ENCODE data around the gene LRRC30.
"Not testable (repeated sequence)": the region's sequence is repeated elsewhere in the genome, so short reads cannot be mapped to it uniquely, and the experiment has no call there.

LRRC30 gene
- total RNA-seq = 0 reads per million in 2 donors

DNA sequence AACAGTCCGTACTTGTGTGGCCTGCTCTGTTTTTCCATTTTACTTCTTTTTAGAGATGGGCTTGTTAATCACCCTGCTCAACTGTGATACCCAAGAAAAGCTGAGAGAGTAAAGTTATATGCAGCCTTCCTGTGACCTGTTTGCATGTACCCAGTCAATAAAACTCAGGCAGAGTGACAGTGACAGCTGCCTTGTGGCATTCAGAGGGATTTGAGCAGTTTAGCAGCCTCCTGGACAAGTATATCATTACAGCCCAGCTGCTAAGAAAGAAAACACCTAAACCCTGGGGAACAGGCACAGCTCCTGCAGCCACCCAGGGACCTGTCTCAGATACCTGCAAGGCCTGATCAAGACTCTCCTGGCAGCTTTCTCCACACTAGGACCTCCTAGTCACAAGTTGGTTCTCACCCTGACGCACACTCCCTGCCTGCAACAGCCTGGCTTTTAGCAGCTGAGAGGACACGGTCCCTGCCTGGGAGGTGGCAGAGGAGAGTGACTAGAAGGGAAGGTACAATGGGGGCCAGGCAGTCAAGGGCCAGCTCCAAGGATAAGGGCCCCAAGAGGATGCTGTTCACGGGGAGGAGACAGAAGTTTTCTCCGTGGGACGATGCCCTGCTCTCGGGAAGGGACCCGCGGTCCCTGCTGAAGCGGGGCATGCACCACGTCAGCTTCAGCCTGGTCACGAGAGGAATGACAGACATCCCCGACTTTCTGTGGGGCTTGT, at the start of gene LRRC30:
Gene LRRC30 (plus strand): TSS at position 464 of the 724 bp plus-strand sequence. CDS start 50 bp downstream, at position 514.
- DNase-seq = no peak

DNA sequence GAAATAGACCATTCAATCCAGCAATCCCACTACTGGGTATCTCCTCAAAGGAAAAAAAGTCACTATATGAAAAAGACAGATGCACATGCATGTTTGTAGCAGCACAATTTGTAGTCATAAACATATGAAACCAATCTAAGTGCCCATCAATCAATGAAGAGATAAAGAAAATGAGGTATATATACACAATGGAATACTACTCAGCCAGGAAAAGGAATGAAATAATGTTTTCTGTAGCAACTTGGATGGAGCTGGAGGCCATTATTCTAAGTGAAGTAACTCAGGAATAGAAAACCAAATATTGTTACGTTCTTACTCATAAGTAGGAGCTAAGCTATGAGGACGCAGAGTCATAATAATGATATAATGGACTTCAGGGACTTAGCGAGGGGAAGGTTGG, 45.2 kb upstream of the LRRC30 start:
- no peak for DNase-seq

DNA sequence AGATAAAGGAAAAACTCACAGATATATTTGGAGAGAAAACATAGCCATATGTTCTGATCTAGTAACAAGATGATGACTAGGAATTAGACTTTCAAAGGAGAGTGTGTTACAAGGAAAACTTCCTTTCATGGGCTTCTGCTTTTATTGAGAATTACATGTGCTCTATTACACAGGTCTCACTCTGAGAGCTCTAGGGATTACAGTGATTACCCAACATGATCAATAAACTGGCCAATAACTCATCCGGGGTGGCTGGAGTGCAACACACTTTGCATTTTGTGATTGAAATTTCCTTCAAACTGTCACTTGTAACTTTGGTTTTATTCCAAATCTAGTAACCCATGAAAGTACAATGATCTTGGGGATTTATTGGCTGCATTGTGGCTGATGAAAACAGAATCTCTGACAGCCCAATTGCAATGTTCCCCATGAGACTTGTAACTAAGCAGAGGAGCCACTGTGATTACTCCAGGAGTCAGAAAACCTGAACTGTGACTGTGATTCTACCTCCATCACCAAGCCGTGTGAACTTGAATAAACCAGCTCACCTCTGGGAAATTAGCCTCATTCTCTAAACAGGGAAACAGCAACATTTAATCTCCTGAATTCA, 40.2 kb upstream of the LRRC30 start:
- no peak for DNase-seq

DNA sequence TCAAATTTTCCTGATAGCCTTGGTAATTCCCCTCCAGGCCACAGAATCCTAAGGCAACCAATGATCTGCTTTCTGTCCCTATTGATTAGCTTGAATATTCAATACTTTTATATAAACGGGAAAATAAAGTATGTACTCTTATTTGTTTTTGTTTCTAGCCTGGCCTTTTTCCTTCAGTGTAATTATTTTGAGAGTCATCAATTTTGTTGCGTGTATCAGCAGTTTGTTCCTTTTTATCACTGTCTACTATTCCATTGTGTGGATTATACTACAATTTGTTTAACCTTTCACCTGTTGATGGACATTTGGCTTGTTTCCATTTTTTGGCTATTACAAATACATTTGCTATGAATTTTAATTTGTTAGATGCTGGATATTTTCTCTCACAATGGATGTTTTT, 39.2 kb upstream of the LRRC30 start:
- DNase-seq = no peak

DNA sequence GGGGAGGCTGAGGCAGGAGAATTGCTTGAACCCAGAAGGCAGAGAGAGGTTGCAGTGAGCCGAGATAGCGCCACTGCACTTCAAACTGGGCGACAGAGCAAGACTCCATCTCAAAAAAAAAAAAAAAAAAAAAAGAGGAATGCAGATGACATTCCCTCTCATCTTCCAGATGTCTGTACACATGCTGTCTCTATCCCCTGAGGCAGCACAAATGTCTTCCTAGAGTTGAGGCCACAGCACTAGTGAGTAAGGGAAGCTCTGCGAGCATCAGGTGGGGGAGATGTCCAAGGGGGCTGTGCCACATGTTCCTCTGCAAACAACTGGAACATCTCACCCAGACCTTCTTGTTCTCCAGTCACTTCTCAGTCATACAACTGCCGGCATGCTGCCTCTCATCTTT, 35.6 kb upstream of the LRRC30 start:
- no peak for DNase-seq

DNA sequence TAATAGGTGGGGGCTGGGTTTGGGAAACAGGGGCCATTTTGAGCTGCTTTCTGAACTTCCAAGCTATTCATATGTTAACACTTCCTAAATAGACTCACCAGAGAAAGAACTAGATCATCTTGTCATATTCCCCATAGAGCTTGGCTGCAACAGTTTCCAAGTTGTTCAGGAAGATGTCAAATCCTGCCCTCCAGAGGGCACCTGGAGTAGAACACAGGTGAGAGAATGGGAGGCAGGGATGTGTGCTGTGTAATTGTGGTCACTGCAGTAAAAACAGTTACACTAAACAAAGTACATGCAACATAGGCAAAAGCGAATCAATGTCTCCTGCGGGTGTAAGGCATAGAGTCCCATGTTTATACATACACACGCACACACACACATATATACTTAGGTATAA, 34.5 kb upstream of the LRRC30 start:
- DNase-seq = no peak

DNA sequence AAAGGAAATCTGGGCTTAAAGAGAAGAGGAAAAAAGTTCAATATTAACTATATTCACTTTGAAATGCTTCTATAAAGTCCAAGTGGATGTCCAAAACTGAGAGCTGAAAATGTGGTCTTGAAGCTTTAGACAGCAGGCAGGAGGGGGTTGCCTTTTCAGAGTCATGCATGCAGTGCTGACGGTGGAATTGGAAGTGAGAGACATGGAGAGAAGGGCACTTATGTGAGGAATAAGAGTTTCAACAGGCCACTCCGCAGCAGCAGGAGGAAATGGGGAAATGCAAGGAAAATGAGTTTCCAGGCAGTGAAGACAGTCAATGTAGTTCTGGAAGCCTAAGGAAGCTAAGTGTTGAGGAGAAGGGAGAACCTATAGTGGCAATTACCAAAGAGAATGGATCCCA, 33.0 kb upstream of the LRRC30 start:
- DNase-seq = no peak

DNA sequence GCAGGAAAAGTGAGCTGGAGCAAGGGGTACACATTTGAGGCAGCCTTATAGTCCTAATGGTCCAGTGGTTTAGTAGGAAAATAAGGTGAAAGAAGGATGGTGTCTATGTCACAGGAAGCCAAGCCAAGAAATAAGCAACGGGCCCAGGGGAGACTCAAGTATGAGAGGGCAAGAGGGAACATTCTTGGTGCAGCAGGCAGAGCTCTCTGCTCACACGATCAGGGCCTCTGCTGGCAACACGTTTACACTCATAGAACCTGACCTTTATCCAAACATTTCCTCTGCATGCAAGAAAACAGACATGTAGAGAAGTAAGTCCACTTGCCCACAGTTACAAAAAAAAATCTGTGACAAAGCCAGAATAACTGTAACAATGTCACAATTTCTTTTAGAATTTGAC, 32.6 kb upstream of the LRRC30 start:
- no peak for DNase-seq

DNA sequence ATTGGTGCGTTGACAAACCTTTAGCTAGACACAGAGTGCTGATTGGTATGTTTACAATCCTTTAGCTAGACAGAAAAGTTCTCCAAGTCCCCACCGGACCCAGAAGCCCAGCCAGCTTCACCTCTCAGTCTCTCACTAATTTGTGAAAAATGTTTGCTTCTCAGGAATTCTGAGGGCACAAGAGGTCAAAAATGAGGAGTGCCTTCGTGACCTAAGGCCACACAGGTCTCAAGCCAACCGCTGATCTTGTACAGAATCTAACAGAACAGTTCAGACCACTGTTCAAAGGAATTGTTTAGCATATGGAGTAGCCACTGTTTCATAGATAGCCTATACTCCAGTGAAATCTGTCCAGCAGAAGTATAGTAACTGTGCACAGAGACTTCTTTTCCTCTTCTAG, 29.8 kb upstream of the LRRC30 start:
- DNase-seq = no peak

DNA sequence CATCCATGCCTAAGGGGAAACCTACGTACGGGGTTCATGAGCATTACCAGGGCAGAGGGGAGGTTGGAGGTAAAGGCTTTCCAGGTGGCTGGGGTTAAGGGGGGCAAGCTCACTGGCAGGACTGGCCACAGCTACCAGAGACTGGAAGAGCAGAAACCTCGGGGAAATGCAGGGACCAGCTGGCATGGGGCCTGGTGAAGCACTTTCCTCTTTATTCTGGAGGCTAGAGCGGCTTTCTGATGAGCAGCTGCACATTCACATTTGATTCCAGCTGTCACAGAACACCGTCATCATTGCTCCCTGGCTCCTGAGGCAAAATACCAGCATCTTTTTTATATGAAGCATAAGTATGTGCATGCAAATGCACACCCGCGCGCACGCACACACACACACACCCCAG, 28.7 kb upstream of the LRRC30 start:
- no peak for DNase-seq

DNA sequence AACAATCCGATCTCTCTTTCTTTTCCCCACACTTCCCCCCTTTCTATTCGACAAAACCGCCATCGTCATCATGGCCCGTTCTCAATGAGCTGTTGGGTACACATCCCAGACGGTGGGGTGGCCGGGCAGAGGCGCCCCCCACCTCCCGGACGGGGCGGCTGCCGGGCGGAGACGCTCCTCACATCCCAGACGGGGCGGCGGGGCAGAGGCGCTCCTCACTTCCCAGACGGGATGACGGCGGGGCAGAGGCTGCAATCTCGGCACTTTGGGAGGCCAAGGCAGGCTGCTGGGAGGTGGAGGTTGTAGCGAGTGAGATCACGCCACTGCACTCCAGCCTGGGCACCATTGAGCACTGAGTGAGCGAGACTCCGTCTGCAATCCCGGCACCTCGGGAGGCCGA, 27.3 kb upstream of the LRRC30 start:
- not testable (repeated sequence) for DNase-seq

DNA sequence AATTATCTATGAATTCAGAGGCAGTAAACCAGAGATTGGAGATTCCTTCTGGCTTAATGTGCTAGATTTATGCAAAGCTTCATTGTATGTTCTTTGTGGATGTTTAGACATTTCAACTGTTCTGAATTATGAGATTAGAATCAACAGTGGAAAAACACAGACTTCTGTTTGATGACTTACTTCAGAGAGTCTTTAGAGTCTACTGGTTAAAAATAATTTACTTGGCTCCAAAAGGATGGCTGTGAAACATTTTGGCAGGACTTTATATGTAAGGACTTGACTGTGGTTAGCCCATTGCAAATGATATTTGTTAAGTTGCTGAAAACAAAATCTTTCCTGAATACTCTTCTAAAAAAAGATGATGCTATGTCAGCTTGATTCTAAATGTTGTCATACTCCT, 25.5 kb upstream of the LRRC30 start:
- no peak for DNase-seq

DNA sequence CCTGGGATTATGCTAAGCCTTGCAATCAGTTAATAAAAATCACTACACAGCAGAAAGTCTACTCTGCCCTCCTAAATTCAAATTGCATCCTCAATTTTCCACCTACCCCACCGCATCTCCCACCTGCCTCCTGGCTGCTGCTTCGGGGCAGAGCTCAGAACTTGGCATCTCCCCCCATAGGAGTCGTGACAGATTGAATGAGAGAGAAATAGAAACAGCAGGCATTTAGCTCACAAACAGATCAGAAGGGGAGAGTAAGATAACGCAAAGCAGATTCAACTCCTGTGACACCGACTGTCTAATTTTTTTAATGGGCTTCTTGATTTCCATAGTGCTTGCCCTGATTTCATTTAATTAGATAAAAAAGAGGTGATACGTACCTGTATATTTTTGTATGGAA, 24.7 kb upstream of the LRRC30 start:
- no peak for DNase-seq

DNA sequence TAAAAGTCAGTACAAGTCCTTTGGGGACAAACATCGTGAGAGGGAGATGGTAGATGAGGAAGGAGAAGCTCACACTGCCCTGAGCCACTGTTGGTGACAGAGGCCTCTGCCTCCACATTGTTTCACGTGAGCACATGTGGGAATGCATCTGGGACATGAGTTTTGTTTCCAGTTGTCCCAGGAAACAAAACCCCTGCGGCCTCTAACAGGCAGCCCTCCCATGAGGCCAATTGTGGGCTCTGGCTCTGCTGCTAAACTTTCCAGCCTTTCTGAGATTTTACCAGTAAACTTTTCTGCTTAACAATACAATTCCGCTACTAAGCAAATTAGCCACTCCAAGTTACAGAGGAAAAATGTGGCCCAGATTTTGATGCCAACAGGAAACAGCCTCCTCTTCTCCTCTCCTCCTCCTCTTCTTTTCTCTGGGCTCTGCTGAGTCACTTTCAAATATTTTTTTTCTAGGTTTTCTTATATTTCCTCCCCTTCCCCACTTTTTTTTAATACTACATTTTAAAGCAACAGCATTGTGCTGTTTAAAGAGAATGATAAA, 23.4 kb upstream of the LRRC30 start:
- DNase-seq = no peak

DNA sequence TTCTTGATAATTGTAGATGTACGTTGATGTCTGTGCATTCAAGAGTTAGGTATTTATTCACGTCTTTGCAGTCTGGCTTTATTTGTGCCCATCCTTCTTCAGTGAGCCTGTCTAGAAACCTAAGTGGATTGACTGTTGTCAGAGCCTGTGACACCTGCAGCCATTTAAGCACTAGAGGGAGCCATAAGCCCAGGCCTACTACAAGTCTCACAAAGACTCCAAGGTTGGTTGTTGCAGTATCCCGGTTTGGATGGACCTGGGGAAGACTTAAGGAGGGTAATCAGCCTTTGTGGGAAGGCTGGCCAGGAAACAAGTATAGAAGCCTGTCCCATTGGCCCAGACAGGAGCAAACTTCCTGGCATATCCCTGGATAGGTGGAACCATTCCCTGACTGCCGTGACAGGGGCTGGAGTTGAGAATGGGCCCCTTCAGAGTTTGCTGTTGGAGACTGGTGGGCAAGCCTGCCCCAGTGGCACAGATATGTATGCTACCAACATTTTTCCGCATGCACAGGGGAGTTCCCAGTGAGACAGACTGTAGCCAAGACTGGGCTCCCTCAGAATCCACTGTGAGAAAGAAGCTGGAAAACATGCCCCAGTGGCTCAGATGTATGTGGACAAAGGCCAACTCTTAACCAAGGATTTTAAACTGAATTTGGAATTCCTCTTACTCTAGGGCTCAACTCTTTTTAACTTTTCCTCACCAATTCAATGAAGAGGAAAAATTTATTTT, 9.3 kb upstream of the LRRC30 start:
- DNase-seq = no peak

DNA sequence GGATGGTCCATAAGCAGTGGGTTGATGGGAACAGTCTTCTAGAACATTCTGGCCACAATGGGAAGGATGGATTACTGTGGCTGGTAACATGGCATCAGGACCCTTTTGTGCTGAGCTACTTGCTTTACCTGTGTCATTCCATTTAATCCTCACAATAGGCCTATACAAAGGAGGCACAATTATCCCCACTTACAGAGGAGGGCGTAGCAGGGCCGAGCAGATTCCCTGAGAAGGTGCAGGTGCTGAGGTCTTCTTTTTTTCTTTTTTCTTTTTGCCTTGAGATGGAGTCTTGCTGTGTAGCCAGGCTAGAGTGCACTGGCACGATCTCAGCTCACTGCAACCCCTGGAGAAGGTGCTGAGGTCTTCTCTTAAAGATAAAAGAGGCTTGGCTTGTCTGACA, 6.7 kb upstream of the LRRC30 start:
- DNase-seq = no peak

DNA sequence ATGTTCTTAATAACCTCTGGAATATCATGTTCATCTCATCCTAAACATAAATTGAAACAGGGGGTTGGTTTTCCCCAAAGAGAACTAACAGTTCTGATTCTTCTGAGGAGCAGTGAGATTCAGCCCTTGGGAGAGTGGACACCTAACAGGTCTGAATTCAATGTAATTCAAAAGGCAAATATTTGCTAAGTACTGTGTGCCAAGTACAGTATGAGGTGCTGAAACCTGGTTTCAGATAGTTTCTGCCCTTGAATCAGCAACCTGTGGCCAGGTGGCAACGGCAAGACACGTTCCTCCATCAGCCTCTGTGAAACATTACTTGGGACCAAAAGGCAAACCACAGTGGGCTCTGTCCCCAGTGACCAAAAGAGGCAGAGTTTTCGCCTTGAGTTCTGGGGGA, 1.3 kb downstream of the LRRC30 start:
- no peak for DNase-seq

DNA sequence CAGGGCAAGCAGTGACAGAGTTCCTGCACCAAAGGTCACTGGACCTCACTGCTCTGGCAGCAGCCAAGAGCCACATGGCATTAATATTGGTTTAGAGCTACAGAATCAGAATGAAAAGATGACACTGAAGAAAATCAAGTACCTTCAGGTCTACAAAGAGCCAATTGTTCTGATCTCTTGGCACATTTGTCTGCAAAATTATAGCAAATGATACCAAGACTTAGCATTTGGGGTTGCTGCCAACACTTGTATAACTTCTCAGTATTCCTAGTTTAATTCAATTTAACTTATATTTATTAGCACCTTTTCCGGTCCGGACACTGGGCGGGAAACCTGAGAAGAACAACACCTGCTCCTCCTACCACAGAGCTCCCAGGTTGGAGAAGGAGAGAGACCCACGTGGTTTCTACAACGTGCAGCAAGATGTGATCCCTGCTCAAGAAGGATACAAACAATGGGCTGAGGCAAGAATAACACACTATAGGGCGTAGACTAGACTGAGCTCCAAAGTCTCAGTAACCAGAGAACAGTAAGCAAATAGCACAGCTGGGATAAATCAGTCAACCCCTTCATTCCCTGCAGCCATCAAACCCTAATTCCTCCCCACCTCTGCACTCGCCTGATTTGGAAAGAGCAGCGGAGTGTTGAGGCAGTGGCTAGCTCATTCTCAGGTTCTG, 2.4 kb downstream of the LRRC30 start:
- no peak for DNase-seq

DNA sequence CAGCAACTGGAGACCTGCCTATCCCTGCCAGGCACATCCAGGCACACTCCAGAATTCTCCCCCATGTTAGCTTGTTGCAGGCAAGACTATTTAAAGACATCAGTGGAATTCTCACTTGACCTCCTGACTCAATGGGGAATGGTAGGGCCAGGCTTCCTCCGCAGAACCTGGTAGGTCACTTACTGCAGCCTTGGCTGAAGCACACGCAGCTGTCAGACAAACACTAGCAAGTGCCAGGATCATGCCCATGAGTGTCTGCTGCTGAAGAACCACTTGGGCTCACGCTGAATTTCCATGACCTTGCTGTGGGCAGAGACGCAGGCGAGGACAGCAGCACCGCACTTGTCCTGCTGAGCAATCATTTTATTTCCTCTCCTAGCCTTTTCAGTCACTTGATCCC, 3.2 kb downstream of the LRRC30 start:
- no peak for DNase-seq

DNA sequence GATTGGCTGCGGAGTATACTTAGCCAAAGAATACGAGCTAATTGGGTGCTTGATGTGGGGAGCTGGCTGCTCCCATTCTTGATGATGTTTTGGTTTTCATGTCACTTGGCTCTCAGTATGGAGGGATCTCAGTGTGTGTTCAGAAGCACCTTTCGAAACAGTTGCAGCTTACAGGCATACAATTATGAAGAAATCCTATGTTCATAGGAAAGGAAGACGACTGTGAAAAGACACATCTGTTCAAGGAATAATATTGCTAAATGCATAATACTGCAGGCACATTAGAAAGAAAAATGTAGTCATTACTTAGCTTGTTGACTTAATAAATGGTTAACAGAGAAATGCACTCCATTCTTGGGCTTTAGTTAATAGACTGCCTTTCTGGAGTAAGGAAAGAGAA, 4.1 kb downstream of the LRRC30 start:
- no peak for DNase-seq

DNA sequence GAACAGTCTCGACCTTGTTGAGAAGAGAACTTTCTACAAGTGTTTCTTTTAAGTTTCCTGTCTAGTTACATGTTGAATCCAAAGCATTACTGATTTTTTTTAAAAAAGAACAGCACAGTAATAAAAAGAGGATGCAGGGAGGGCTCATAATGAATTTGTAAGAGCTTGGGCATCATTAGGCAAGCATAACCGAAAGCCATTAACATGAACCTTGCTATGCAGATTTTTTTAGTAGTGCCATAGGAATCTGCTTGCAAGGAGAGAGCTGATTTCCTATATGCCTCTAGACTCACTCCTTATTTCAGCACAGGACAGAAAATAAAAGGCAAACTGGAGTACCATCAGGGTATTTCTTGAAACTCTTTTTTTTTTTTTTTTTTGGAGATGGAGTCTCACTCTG, 5.2 kb downstream of the LRRC30 start:
- no peak for DNase-seq

DNA sequence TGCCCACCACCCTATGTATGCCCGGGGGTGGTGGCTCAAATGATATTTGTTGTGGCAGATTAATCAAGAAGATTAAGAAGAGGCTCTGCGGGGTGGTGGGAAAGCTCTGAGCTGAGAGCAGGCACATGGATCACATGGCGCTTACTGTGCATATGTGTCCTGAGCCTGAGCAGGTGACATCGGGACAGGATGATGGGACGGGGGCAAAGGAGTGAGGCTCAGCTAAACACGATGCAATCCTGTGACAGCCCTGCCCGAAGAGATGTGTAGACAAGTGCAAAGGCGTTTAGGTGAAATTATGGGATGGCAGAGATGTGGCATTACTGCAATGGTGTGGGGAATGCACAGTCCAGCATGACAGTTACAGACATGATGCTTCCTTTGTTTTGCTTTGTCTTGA, 6.0 kb downstream of the LRRC30 start:
- DNase-seq = no peak

DNA sequence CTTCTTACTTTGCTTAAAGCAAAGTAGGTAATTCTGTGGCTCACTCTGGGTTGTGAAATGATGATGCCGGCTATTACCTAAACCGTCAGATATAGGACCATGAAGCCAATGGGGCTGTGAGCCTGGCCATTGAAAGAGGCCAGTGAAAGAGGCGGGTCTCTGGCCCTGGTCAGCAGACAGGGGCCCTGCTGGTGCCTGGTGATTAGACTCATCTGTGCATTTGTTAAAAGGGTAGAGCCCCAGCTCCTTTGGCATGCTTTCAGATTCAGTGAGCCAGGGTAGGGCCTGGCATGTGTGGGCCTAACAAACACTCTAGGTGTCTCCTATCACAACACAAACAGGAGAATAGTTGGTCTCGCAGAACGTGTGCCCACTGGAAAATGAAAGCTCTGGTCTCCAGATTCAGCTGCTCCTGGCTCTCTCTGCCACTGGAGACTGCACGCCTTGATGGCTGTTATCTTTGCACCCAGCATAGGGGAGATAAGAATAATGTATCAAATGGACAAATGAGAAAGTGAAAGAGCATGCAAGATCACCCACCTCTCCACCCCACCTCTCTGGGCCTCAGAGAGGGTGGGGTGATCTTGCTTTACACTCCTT, 6.9 kb downstream of the LRRC30 start:
- no peak for DNase-seq
